ENCODE data around the gene POLN.

GRCh38 chr4:2248044-2248780, 6.3 kb upstream of the POLN start:
- TF ChIP-seq POLR2A (IDR thresholded peaks at IDR 0.05) = no peak
- no peak for TF ChIP-seq EP300 (IDR thresholded peaks at IDR 0.05; ENCODE audit: low read depth)

Data from transverse colon (tissue), 1 donor.